NOMO-1 (cell line): ENCODE results near the gene GDI1.

Experiments
- DNase-seq, 2 experiments: peaks; one replicate each; lab custom pipeline; 2025; ENCODE audit not compliant: unreplicated experiment in 2 of 2; lab: John Stamatoyannopoulos, UW

Gene GDI1

DNA sequence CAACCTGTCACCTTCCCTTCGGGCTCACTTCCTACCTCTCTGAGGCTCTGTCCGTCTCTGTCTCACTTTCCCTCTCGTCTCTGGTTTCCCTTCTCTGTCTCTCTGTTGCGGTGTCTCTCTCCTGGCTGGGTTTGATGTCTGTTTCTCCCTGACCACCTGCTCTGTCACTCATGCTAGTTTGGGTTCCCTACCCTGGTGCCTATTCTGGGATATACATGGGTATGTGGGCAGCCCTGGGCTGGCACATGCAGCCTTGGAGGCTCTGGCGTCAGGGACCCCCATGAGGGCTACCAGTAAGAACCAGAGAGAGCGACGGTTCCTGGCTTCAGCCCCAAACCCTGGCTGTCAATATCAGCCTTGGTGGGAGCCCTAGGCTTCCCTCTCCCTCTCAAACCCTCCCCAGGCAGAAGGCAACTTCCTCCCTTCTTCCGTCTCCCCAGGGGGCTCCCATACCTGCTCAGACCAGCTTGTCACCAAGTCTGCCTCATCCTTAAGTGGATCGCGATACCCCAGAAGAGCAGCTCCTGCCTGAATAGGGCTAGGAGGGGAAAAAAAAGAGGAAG, 28.2 kb upstream of the GDI1 start:
- no peak for DNase-seq

DNA sequence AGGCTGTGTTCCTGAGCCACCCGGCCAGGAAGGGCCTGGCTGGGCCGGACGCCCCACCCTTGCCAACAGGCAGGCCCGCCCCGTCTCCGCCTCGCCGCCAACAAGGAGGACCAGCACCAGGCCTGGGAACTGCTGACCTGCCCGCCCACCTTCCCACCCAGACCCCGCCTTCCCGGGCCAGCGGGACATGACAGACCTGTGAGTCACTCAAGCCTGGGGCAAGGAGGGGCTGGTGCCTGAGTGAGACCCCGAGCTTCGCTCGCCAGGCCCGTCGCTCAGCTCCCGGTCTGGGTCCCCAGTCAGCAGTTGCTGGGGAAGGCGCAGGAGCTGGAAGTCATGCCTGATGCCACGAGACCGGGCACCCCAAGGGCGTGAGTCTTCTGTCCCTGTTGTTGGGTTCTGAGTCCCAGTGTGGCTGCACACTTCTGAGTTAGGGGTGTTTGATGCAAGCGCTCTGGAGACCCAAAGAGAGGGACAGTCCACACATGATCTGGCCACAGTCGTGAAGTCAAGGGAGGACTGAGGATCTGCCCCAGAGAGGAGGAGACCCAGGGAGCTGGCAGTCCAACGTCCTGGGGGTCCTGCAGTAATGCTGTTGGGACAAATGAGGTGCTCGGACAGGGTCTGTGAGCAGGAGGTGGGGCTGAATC, 27.6 kb upstream of the GDI1 start, which contains the start of gene DNASE1L1:
TSS of gene DNASE1L1 (minus strand) at position 33 of the 650 bp plus-strand sequence. CDS start 3,686 bp downstream, outside the sequence.
- DNase-seq = peak; percentile 66 to 67

DNA sequence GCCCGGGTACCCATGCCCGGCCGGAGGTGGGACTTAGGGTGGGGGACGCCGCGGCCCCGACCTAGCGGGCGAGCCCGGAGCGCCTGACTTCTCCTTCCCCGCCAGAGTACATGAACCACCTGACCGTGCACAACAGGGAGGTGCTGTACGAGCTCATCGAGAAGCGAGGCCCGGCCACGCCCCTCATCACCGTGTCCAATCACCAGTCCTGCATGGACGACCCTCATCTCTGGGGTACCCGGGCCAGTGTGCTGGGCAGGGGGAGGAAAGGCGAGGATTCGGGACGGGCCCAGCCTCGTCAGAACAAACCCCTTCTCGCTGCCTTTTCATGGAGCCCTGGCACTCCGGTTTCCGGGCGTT, 25.0 kb upstream of the GDI1 start:
- DNase-seq = peak; percentile 7 to 8

- peak; percentile 42 to 46 for DNase-seq
These were observed 24.5 kb upstream of the GDI1 start for GRCh38 chrX:154412468-154412867.

DNA sequence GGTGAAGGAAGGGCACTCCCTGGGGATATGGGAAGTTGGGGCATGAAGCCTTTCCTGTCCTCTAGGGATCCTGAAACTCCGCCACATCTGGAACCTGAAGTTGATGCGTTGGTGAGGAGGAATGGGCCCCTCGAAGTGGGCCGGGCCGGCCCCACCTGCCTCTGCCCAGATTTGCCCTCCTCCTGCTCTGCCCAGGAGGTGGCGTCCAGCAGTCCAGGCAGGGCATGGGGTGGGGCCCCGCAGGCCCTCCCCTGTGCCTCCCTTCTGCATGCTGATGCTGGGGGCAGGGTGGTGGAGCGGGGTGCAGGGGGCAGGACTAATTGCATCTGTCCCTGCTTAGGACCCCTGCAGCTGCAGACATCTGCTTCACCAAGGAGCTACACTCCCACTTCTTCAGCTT, 23.8 kb upstream of the GDI1 start:
- DNase-seq = no peak

DNA sequence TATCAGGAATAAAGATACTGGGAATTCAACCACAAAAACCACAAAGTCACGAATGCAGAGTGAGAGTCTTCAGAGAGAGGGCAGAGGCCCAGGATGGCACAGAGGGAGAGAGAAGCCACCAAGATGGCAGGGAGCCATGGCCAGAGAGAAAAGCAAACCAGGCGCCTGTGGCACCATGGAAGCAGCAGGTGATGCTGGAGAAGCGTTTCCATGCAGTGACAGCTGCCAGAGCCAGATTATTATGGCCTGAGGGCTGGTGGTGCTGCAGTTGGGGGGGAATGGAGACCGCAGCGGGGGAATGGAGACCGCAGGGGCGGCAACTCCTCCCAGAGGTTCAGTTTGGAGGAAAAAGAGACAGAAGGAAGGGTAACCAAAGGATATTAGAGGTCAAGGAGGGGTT, 19.8 kb upstream of the GDI1 start:
- DNase-seq = no peak

- no peak for DNase-seq
These were observed 17.8 kb upstream of the GDI1 start for GRCh38 chrX:154419189-154419588.

DNA sequence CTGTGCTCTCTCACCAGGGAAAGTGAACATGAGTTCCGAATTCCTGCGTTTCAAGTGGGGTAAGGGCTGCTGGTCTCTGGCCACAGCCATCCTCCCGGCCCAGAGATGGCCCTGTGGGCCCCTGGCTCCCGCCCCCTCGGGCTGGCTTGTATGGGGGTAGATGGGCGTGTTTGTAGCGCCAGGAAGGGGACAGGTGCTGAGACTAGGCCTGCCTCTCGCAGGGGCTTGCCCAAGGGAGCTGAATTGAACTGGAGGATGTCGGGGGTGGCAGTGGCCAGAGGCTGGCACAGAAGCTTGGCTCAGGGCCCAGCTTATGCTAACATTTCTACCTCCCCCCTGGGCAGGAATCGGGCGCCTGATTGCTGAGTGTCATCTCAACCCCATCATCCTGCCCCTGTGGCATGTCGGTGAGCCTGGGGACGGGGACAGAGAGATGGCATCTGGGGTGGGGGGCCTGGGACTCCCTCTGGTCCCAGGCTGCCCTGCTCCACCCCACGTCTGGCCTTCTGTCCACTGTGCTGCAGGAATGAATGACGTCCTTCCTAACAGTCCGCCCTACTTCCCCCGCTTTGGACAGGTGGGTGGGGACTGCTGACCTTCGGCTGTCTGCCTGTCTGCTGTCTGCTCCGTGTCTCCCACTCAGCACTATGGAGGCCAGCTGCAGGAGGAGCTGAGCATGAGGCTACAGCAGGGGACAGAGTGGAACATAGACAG, 17.1 kb upstream of the GDI1 start:
- DNase-seq = no peak

DNA sequence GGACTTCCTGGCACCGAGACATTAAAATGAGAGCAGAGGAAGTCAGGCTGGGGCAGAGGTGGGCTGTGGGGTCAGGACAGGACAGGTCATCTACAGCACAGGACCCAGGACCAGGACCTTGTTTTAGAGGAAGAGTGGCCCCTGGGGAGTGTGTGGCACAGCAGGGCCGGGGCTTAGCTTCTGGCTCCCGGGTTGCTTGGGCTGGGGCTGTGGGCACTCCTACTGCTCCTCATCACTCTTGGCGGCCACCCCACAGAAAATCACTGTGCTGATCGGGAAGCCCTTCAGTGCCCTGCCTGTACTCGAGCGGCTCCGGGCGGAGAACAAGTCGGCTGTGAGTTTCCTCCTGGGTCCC, 16.6 kb upstream of the GDI1 start:
- no peak for DNase-seq

GRCh38 chrX:154426916-154427770, 9.8 kb upstream of the GDI1 start:
- DNase-seq = peak; percentile 9 to 25

DNA sequence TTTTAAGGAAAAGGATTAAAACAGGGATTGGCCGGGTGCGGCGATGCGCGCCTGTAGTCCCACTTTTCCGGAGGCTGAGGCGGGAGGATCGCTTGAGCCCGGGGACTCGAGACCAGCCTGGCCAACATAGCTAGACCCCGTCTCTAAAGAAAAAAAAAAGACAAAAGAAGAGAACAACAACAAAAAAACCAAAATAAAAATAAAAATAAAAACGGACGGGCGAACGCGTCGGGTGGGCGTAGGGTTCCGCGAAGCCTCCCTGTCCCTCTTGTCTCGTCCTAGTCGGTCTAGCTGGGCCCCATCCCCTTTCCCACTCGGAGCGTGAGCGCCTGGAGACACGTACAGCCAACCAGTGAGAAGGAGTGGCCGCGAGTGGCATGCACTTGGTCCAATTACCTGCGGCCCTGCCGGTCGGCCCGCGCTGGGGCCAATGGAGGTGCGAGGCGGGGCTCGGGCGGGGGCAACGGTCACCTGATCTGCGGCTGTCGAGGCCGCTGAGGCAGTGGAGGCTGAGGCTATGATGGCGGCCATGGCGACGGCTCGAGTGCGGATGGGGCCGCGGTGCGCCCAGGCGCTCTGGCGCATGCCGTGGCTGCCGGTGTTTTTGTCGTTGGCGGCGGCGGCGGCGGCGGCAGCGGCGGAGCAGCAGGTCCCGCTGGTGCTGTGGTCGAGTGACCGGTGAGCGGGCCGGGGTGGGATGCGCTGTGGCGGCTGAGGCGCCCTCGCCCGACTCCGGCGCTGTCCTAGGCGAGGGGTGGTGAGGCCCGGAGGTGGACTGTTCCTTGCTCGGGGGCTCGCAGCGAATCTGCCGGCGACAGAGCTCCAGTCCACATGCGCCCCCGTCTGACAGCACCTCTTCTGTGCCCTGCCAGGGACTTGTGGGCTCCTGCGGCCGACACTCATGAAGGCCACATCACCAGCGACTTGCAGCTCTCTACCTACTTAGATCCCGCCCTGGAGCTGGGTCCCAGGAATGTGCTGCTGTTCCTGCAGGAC, 8.5 kb upstream of the GDI1 start, which contains the start of gene ATP6AP1:
TSS of gene ATP6AP1 (plus strand) at position 502 of the 996 bp plus-strand sequence. CDS start at position 518, 16 bp downstream.
- peak; percentile 83 to 93 for DNase-seq

DNA sequence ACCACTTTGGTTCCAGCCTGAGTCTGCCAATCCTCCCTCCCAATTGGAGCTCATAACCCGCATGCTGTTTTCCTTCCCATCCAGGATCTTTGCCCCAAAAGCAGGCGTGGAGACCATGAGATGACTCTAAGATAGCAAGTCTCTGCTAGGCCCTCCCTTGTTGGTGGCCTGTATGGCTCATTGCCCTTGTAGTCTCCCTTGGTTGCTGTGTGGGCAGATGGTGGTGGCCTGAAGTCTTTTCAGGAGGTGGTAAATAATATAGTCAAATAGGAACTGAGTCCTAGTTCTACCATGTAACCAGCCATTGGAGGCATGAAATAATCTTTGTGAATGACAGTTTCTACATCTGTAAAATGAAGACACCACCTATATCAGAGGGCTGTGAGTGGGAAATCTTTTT, 7.2 kb upstream of the GDI1 start:
- DNase-seq = no peak

DNA sequence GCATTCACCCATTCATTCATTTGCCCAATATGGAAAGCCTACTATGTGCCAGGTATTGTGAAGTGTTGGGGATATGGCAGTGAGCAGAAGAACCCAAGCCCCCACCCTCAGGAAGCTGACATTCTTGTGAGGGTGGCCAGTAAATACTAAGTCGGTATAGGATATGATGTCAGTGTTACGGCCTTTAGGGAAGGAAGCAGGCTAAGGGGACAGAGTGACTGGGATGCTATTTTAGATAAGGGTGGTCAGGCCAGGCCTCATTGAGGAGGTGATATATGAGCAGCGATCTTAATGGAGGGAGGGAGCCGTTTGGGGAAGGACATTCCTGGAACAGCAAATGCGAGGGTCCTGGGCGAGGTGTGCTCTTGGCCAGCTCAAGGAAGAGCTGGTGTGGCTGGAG, 6.5 kb upstream of the GDI1 start:
- DNase-seq = no peak

DNA sequence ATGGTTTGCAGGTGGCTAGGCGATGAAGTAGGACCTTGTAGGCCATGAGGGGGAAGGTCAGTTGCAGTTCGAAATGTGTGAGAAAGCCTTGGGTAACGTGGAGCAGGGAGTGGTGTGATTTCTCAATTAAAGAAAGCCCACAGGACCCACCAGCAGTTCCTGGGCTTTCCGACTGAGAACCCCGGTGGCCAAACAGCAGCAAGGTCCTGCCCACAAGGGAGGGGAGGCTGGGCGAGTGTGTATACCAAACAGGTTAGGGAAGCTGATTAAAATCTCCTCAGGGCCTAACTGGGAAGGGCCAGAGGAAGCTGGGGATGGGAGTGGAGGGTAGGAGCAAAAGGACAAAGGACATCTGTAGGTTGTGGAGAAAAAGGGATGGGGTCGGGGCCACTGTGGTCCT, 6.0 kb upstream of the GDI1 start:
- DNase-seq = peak in 1 of 2 experiments; percentile 9

DNA sequence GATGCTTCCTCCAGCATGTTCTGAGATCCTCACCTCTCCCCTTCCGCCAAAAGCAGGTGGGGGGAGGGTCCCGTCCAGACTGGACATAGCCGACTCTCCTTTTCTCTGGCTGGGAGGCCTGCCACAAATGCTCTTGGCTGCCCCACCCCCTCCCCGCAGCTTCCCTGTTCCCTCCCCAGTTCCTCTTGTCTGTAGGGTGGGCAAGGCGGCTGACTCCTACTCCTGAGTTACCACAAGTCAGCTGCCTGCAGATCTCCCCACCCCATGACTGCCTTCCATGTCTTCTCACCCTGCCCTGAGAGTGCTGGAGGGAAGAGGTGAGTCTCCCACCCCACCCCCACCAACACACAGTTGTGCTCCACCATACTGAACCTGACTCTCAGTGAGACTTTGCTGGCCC, 5.6 kb upstream of the GDI1 start:
- DNase-seq = peak in 1 of 2 experiments; percentile 6

DNA sequence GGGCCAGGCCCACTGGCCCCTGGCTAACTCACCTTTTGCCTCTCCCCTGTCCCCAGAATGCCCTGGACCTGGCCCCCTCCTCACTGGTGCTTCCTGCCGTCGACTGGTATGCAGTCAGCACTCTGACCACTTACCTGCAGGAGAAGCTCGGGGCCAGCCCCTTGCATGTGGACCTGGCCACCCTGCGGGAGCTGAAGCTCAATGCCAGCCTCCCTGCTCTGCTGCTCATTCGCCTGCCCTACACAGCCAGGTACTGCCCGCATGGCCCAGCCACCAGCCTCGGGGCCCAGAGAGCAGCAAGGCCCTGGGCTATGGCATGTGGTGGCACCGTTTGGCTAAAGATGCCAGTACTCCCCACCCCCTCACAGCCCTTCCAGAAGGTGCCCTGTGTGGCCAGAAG, 4.7 kb upstream of the GDI1 start:
- no peak for DNase-seq

- DNase-seq = no peak
These were observed 3.3 kb upstream of the GDI1 start for GRCh38 chrX:154433605-154434004.

GRCh38 chrX:154434394-154435168, 2.4 kb upstream of the GDI1 start:
- DNase-seq = no peak

DNA sequence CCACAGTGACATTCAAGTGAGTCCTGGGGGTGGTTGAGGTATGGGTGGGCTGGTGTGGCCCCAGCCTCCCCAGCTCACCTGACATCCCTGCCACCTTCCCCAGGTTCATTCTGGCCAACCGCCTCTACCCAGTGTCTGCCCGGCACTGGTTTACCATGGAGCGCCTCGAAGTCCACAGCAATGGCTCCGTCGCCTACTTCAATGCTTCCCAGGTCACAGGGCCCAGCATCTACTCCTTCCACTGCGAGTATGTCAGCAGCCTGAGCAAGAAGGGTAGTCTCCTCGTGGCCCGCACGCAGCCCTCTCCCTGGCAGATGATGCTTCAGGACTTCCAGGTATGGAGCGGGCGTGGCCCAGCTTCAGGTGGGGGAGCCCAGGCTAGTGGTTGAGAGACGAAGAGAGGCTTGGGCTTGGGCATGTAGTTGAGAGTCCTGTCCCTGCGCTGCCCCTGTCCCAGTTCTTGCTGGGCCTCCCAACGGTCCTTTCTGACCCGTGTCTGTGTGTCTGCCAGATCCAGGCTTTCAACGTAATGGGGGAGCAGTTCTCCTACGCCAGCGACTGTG, 1.7 kb upstream of the GDI1 start:
- DNase-seq = no peak
